ENCODE results near the gene ZCWPW1. TPM values are rescaled to one million over a fixed set of nuclear protein-coding genes. Genes with fewer than 3 reads are reported as not detected.

Gene ZCWPW1
- total and polyA plus RNA-seq, 2 of the 13 experiments (the other 11 are each of a cell fraction or from before 2014, with no cell fraction given) = 2.4 to 2.5 TPM

DNA sequence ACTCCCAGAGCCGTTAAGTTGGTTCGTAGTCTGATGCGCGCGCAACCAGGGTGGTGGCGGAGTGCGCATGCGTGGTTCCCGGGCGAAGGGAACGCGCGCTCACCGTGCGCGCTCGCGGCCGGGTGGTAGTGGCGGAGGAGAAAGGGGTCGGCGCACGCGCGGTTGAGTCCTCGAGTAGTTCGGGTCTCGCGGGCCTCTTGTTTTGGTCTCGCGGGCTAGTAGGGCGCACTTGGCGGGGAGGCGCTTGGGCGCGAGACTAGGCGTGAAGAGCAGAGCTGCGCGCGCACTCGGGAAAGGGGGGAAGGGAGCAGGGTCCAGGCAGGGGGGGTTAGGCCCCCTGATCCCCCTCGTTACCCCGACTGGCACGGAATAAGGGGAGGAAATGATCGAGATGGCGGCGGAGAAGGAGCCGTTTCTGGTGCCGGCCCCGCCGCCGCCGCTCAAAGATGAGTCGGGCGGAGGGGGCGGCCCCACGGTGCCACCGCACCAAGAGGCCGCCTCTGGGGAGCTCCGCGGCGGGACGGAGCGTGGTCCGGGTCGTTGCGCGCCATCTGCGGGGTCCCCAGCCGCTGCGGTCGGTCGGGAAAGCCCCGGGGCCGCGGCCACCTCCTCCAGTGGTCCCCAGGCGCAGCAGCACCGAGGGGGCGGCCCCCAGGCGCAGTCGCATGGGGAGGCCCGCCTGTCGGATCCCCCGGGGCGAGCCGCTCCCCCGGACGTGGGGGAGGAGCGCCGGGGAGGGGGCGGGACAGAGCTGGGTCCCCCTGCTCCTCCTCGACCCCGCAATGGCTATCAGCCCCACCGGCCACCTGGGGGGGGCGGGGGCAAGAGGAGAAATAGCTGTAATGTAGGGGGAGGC lies 1.4 kb upstream of the ZCWPW1 start, which contains the start of gene MEPCE (continued):
- TF ChIP-seq, protein P1, sequence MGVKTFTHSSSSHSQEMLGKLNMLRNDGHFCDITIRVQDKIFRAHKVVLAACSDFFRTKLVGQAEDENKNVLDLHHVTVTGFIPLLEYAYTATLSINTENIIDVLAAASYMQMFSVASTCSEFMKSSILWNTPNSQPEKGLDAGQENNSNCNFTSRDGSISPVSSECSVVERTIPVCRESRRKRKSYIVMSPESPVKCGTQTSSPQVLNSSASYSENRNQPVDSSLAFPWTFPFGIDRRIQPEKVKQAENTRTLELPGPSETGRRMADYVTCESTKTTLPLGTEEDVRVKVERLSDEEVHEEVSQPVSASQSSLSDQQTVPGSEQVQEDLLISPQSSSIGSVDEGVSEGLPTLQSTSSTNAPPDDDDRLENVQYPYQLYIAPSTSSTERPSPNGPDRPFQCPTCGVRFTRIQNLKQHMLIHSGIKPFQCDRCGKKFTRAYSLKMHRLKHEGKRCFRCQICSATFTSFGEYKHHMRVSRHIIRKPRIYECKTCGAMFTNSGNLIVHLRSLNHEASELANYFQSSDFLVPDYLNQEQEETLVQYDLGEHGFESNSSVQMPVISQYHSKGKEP (CRISPR knock-in tag; IDR thresholded peaks at IDR 0.05) = no peak
- TF ChIP-seq SIN3A (IDR thresholded peaks at IDR 0.05; ENCODE audit: borderline replicate concordance, low read depth, low read length) = 0 out of 2 replicates have a peak, but pooled peaks have one; percentile 14
- no peak for TF ChIP-seq NCOA2 (CRISPR knock-in tag; IDR thresholded peaks at IDR 0.05)
- 0 out of 2 replicates have a peak, but pooled peaks have one; percentile 6 for TF ChIP-seq ZSCAN9 (CRISPR knock-in tag; IDR thresholded peaks at IDR 0.05; ENCODE audit: borderline replicate concordance)
- TF ChIP-seq, protein P2, sequence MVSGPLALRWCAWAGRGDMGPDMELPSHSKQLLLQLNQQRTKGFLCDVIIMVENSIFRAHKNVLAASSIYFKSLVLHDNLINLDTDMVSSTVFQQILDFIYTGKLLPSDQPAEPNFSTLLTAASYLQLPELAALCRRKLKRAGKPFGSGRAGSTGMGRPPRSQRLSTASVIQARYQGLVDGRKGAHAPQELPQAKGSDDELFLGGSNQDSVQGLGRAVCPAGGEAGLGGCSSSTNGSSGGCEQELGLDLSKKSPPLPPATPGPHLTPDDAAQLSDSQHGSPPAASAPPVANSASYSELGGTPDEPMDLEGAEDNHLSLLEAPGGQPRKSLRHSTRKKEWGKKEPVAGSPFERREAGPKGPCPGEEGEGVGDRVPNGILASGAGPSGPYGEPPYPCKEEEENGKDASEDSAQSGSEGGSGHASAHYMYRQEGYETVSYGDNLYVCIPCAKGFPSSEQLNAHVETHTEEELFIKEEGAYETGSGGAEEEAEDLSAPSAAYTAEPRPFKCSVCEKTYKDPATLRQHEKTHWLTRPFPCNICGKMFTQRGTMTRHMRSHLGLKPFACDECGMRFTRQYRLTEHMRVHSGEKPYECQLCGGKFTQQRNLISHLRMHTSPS (CRISPR knock-in tag; IDR thresholded peaks at IDR 0.05; ENCODE audit: low read depth) = no peak
- TF ChIP-seq TCF7L2 (IDR thresholded peaks at IDR 0.05; ENCODE audit: low read depth, low read length) = no peak
- TF ChIP-seq CBX1 (IDR thresholded peaks at IDR 0.05; ENCODE audit: low read depth) = no peak
- no peak for TF ChIP-seq TBX3 (IDR thresholded peaks at IDR 0.05; ENCODE audit: borderline replicate concordance)
- TF ChIP-seq ZNF547 (CRISPR knock-in tag; IDR thresholded peaks at IDR 0.05) = no peak; the same call in 1 of the 2 replicates
- TF ChIP-seq, protein P3, sequence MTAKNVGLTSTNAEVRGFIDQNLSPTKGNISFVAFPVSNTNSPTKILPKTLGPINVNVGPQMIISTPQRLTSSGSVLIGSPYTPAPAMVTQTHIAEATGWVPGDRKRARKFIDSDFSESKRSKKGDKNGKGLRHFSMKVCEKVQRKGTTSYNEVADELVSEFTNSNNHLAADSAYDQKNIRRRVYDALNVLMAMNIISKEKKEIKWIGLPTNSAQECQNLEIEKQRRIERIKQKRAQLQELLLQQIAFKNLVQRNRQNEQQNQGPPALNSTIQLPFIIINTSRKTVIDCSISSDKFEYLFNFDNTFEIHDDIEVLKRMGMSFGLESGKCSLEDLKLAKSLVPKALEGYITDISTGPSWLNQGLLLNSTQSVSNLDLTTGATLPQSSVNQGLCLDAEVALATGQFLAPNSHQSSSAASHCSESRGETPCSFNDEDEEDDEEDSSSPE (CRISPR knock-in tag; IDR thresholded peaks at IDR 0.05) = 0 out of 2 replicates have a peak, but pooled peaks have one; percentile 27
- TF ChIP-seq BCL6 (CRISPR knock-in tag; IDR thresholded peaks at IDR 0.05) = no peak
- TF ChIP-seq SAP130 (CRISPR knock-in tag; IDR thresholded peaks at IDR 0.05; ENCODE audit: low read depth) = peak; percentile 55
- TF ChIP-seq ARNT (IDR thresholded peaks at IDR 0.05) = no peak
- TF ChIP-seq, protein P4, sequence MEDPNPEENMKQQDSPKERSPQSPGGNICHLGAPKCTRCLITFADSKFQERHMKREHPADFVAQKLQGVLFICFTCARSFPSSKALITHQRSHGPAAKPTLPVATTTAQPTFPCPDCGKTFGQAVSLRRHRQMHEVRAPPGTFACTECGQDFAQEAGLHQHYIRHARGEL (CRISPR knock-in tag; IDR thresholded peaks at IDR 0.05) = no peak
- TF ChIP-seq, protein P5, sequence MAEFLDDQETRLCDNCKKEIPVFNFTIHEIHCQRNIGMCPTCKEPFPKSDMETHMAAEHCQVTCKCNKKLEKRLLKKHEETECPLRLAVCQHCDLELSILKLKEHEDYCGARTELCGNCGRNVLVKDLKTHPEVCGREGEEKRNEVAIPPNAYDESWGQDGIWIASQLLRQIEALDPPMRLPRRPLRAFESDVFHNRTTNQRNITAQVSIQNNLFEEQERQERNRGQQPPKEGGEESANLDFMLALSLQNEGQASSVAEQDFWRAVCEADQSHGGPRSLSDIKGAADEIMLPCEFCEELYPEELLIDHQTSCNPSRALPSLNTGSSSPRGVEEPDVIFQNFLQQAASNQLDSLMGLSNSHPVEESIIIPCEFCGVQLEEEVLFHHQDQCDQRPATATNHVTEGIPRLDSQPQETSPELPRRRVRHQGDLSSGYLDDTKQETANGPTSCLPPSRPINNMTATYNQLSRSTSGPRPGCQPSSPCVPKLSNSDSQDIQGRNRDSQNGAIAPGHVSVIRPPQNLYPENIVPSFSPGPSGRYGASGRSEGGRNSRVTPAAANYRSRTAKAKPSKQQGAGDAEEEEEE (CRISPR knock-in tag; IDR thresholded peaks at IDR 0.05; ENCODE audit: borderline replicate concordance) = no peak
- no peak for TF ChIP-seq MXD4 (CRISPR knock-in tag; IDR thresholded peaks at IDR 0.05)
- no peak for TF ChIP-seq CC2D1A (CRISPR knock-in tag; IDR thresholded peaks at IDR 0.05)
- TF ChIP-seq NCOA1 (CRISPR knock-in tag; IDR thresholded peaks at IDR 0.05) = 0 out of 2 replicates have a peak, but pooled peaks have one; percentile 56
- TF ChIP-seq DPF2 (CRISPR knock-in tag; IDR thresholded peaks at IDR 0.05; ENCODE audit: borderline replicate concordance, low read depth) = no peak
- TF ChIP-seq ZNF256 (CRISPR knock-in tag; conservative IDR thresholded peaks at IDR 0.05) = no peak
- TF ChIP-seq SUZ12 (IDR thresholded peaks at IDR 0.05; ENCODE audit: low read depth, low read length) = no peak
- TF ChIP-seq KLF15 (CRISPR knock-in tag; IDR thresholded peaks at IDR 0.05; ENCODE audit: borderline replicate concordance) = 0 out of 2 replicates have a peak, but pooled peaks have one; percentile 55
- TF ChIP-seq ZNF468 (CRISPR knock-in tag; IDR thresholded peaks at IDR 0.05) = no peak
- no peak for TF ChIP-seq ZNF678 (CRISPR knock-in tag; IDR thresholded peaks at IDR 0.05)
- no peak for TF ChIP-seq BRCA1 (CRISPR knock-in tag; IDR thresholded peaks at IDR 0.05)

All from HepG2 (cell line).